Left ventricle myocardium inferior (tissue), 1 donor: Measurements from ENCODE around the gene SLC39A1. TPM values are rescaled to one million over a fixed set of nuclear protein-coding genes. Genes with fewer than 3 reads are reported as not detected.
A peak's percentile ranks its signal among the peaks of the same experiment; 100 is the strongest.

Experiments
- DNase-seq: peaks from one replicate; pipeline ENCODE4 v3.0.0-alpha.2; 2020
- H3K27ac ChIP-seq: fragments of 200-600 bp; replicated peaks from 2 replicates; pipeline ENCODE4 v1.8.0; 2021
- H3K27me3 ChIP-seq: fragments of 200-600 bp; 2 replicates; pipeline ENCODE4 v1.8.0; 2021; ENCODE audit warnings: low read depth
- H3K36me3 ChIP-seq: fragments of 200-600 bp; 2 replicates; pipeline ENCODE4 v1.8.0; 2021
- H3K4me1 ChIP-seq: fragments of 200-600 bp; 2 replicates; pipeline ENCODE4 v1.8.0; 2021
- H3K4me3 ChIP-seq: fragments of 200-600 bp; 2 replicates; pipeline ENCODE4 v1.8.0; 2021; ENCODE audit warnings: mild to moderate bottlenecking, moderate library complexity
- H3K9me3 ChIP-seq: fragments of 200-600 bp; replicated peaks from 2 replicates; pipeline ENCODE4 v1.8.0; 2021
- CTCF ChIP-seq: fragments of 200-600 bp; IDR thresholded peaks from 2 replicates; pipeline ENCODE4 v1.8.0; 2021; ENCODE audit warnings: antibody characterized with exemption, mild to moderate bottlenecking, borderline replicate concordance
- intact Hi-C: fragments of 100-400 bp; cut with micrococcal nuclease; formaldehyde crosslinking; loops from one replicate; pipeline ENCODE4 v1.11.0; 2022
- total RNA-seq: library from RNA; stranded (reverse); fragmentation: NEBNext Ultra II Directional; extraction: Animal tissue kit (Norgen Biotek cat#: 25700); gene quantifications from one replicate; pipeline ENCODE4 v1.2.1, GENCODE V29; 2021
- donor health status: DM: no; HTN: yes; CAD: no; lungs with severe emphysema.

The SLC39A1 gene
- total RNA-seq, 1 donor from 2014 or later, result 39.8 TPM

DNA sequence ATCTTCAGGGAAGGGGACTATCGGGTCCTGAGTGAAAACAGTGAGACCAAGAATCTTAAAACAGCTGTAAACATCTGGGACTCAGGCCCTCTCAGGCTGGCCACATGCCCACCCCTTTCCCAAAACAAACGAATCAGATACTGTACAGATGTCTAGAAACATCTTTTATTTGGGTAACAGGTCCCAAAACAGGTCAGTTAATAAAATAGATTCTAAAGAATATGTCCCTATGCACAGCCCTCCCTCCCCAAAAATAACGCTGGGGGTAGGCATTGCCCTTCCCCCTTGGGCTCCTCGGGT, 4.4 kb downstream of the SLC39A1 start:
- Histone ChIP-seq H3K27ac (peak overlapping the region; percentile 98), H3K4me3 (peak overlapping the region; percentile 98), H3K36me3 (peaks cover 23% of the 10 kb centered on the region), H3K9me3 (no peaks in the 10 kb centered on the region), H3K27me3 (no peaks in the 10 kb centered on the region), H3K4me1 (peaks cover 93% of the 10 kb centered on the region)
- TF ChIP-seq CTCF, result no peak
- intact Hi-C loops, result no loop called here
- no peak for DNase-seq

DNA sequence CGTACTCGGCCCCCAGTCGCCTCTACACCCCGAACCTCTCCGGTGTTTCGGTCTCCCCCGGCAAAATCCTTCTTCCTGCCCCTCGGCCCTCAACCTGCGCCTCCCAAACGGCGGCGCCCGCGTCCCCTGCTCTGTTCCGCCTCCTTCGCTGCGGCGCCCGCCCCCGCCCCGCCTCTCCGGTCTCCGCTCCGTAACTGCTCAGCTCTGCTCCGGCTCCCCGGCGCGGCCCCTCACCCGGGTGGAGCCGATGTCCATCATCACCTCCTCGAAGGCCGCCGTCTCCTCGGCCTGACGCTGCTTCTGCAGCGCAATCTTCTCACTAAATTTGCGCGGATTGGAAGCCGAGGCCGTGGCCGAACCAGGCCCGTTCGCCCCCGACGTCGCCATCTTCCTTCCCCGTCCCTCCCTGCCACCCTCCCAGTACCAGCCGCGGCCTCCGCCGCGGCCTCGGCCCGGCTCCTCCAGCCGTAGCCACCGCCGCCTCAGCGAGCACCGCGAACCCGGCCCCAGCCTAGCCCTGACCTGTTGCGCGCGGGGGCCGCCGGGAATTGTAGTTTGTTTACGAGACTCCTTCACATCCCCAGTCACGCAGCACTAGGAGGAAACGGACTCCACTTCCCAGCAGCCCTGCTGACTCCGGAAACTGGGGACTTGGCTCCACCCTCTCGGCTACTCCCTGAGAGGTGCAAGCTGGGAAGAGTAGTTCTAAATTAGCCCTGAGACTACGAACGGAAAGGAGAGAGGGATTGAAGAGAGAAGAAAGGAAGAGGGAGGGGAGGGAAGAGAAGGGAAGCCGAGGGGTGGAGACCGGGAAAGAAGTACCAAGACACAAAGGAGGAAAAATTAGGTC, 5.0 kb downstream of the SLC39A1 start, which contains the start of gene CRTC2:
TSS of gene CRTC2 (minus strand) at position 502 of the 850 bp plus-strand sequence. CDS start at position 387, 115 bp downstream.
- peaks cover 28% of the 10 kb centered on the region for H3K36me3 ChIP-seq
- intact Hi-C loops, result no loop called here
- TF ChIP-seq CTCF, result no peak
- H3K9me3 ChIP-seq, result no peaks in the 10 kb centered on the region
- H3K4me1 ChIP-seq, result peaks cover 91% of the 10 kb centered on the region
- H3K27ac ChIP-seq, result peak within 1 kb of the TSS; percentile 98
- H3K4me3 ChIP-seq, result peak within 1 kb of the TSS; percentile 98
- H3K27me3 ChIP-seq, result no peaks in the 10 kb centered on the region
- peak; percentile 99 for DNase-seq

DNA sequence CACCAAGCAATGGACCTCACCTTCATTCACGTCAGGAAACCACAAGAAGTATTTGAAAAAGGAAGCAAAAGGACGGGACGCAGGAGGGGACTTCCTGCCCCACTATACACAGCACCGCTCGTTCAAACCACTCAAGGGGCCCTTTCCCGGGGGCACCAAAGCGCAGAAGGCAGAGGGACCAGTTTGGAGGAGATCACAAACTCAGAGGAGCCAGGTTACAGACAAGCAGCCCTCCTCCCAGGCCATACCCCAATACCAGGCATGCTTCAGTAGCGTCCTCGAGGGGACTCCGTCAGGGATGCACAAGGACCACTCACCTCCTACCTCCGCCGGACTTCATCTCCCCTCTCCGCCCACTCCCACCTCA, 5.6 kb downstream of the SLC39A1 start:
- Histone ChIP-seq H3K27me3 (no peaks in the 10 kb centered on the region), H3K4me3 (peak overlapping the region; percentile 98), H3K4me1 (peaks cover 85% of the 10 kb centered on the region), H3K27ac (peak overlapping the region; percentile 98), H3K9me3 (no peaks in the 10 kb centered on the region), H3K36me3 (peaks cover 35% of the 10 kb centered on the region)
- no peak for TF ChIP-seq CTCF
- no peak for DNase-seq
- intact Hi-C loops, result no loop called here

- Histone ChIP-seq H3K27me3 (no peaks in the 10 kb centered on the region), H3K9me3 (no peaks in the 10 kb centered on the region), H3K4me1 (peaks cover 80% of the 10 kb centered on the region), H3K27ac (peak overlapping the region; percentile 98), H3K4me3 (peak overlapping the region; percentile 98), H3K36me3 (peaks cover 40% of the 10 kb centered on the region)
- TF ChIP-seq CTCF, result no peak
- DNase-seq, result no peak
- intact Hi-C loops, result no loop called here
Measured at GRCh38 chr1:153956997-153957715, 6.2 kb downstream of the SLC39A1 start.

GRCh38 chr1:153954826-153955225, 8.5 kb downstream of the SLC39A1 start:
- H3K27me3 ChIP-seq, result no peaks in the 10 kb centered on the region
- TF ChIP-seq CTCF, result no peak
- intact Hi-C loops, result no loop called here
- no peak overlapping the region for H3K4me3 ChIP-seq
- no peak for DNase-seq
- H3K4me1 ChIP-seq, result peaks cover 56% of the 10 kb centered on the region
- peaks cover 48% of the 10 kb centered on the region for H3K36me3 ChIP-seq
- no peak overlapping the region for H3K27ac ChIP-seq
- no peaks in the 10 kb centered on the region for H3K9me3 ChIP-seq
